WTC11 (cell line): ENCODE results near the gene MUC2. TPM values are rescaled to one million over a fixed set of nuclear protein-coding genes. Genes with fewer than 3 reads are reported as not detected.

ENCODE experiments used
- ATAC-seq: fragments of 200-7000 bp; cut with Tn5 transposase; 2 replicates; pipeline ENCODE4 v1.10.0; 2021; ENCODE audit warnings: mild to moderate bottlenecking, moderate library complexity
- CTCF ChIA-PET: fragments of 300-600 bp; sonication (Branson Sonifier 250); formaldehyde crosslinking; loops from one replicate; lab custom pipeline; 2021; ENCODE audit warnings: antibody characterized with exemption; lab: Charles Lee
- POLR2A ChIA-PET: fragments of 350-600 bp; sonication (Branson Sonifier 250); formaldehyde crosslinking; loops from one replicate; lab custom pipeline; 2021; ENCODE audit warnings: antibody characterized with exemption; lab: Charles Lee
- DNase-seq: peaks from one replicate; pipeline ENCODE4 v3.0.0; 2021; ENCODE audit warnings: low spot score
- H3K27ac Mint-ChIP-seq: 2 replicates; pipeline ENCODE4 v1.8.0; 2021; ENCODE audit warnings: mixed read lengths
- H3K27me3 Mint-ChIP-seq: 2 replicates; pipeline ENCODE4 v1.8.0; 2021; ENCODE audit warnings: low read depth, mild to moderate bottlenecking, moderate library complexity, mixed read lengths
- H3K36me3 Mint-ChIP-seq: 2 replicates; pipeline ENCODE4 v1.8.0; 2021; ENCODE audit warnings: mixed read lengths
- H3K4me1 Mint-ChIP-seq: 2 replicates; pipeline ENCODE4 v1.8.0; 2022; ENCODE audit warnings: mixed read lengths
- H3K4me3 Mint-ChIP-seq: 2 replicates; pipeline ENCODE4 v1.8.0; 2021; ENCODE audit warnings: mild to moderate bottlenecking, moderate library complexity, mixed read lengths
- H3K9me3 Mint-ChIP-seq: 2 replicates; pipeline ENCODE4 v1.8.0; 2021; ENCODE audit warnings: mixed read lengths
- CREB1 ChIP-seq: sonication (generic); formaldehyde crosslinking; IDR thresholded peaks from 2 replicates; pipeline ENCODE4 v1.8.0; 2023; ENCODE audit warnings: mild to moderate bottlenecking, missing genetic modification reagents
- ERG ChIP-seq: fragments of 250-450 bp; sonication (Bioruptor Pico); IDR thresholded peaks from 2 replicates; pipeline ENCODE4 v1.8.0; 2021; ENCODE audit warnings: mild to moderate bottlenecking
- GTF2I ChIP-seq: fragments of 250-450 bp; sonication (Bioruptor Pico); conservative IDR thresholded peaks from 2 replicates; pipeline ENCODE4 v1.4.0; 2021; ENCODE audit warnings: mild to moderate bottlenecking
- MLX ChIP-seq: sonication (generic); formaldehyde crosslinking; IDR thresholded peaks from 2 replicates; pipeline ENCODE4 v1.8.1; 2023; ENCODE audit warnings: mild to moderate bottlenecking, missing genetic modification reagents, moderate library complexity
- MYBL2 ChIP-seq: sonication (generic); formaldehyde crosslinking; IDR thresholded peaks from 2 replicates; pipeline ENCODE4 v1.8.1; 2023; ENCODE audit warnings: mild to moderate bottlenecking, moderate library complexity, missing genetic modification reagents
- NFYB ChIP-seq: sonication (generic); formaldehyde crosslinking; conservative IDR thresholded peaks from 2 replicates; pipeline ENCODE4 v1.8.0; 2022; ENCODE audit warnings: low read depth, missing genetic modification reagents
- OVOL2 ChIP-seq: fragments of 250-450 bp; sonication (Bioruptor Pico); IDR thresholded peaks from 2 replicates; pipeline ENCODE4 v1.9.0; 2021; ENCODE audit warnings: mild to moderate bottlenecking, borderline replicate concordance
- PRRX2 ChIP-seq: fragments of 250-450 bp; sonication (Bioruptor Pico); IDR thresholded peaks from 2 replicates; pipeline ENCODE4 v1.8.0; 2021; ENCODE audit warnings: mild to moderate bottlenecking
- RELA ChIP-seq: sonication (generic); formaldehyde crosslinking; IDR thresholded peaks from 2 replicates; pipeline ENCODE4 v1.8.1; 2022; ENCODE audit warnings: missing genetic modification reagents, mild to moderate bottlenecking, borderline replicate concordance
- RORB ChIP-seq: fragments of 250-450 bp; sonication (Bioruptor Pico); IDR thresholded peaks from 2 replicates; pipeline ENCODE4 v1.9.0; 2021; ENCODE audit warnings: mild to moderate bottlenecking
- TEAD1 ChIP-seq: sonication (generic); formaldehyde crosslinking; IDR thresholded peaks from 2 replicates; pipeline ENCODE4 v1.8.0; 2022; ENCODE audit warnings: mild to moderate bottlenecking, missing genetic modification reagents
- TEAD4 ChIP-seq: sonication (generic); formaldehyde crosslinking; IDR thresholded peaks from 2 replicates; pipeline ENCODE4 v1.8.0; 2022; ENCODE audit warnings: mild to moderate bottlenecking, missing genetic modification reagents
- TP53 ChIP-seq: sonication (generic); formaldehyde crosslinking; IDR thresholded peaks from 2 replicates; pipeline ENCODE4 v1.8.1; 2023; ENCODE audit warnings: mild to moderate bottlenecking, missing genetic modification reagents
- ZNF232 ChIP-seq: sonication (generic); formaldehyde crosslinking; IDR thresholded peaks from 2 replicates; pipeline ENCODE4 v1.8.0; 2022; ENCODE audit warnings: mild to moderate bottlenecking, missing genetic modification reagents
- ZNF416 ChIP-seq: fragments of 250-450 bp; sonication (Bioruptor Pico); IDR thresholded peaks from 2 replicates; pipeline ENCODE4 v1.9.0; 2021; ENCODE audit warnings: mild to moderate bottlenecking, inconsistent platforms
- ZNF423 ChIP-seq: fragments of 250-450 bp; sonication (Bioruptor Pico); IDR thresholded peaks from 2 replicates; pipeline ENCODE4 v2.1.2; 2022; ENCODE audit warnings: mild to moderate bottlenecking, moderate library complexity
- ZNF425 ChIP-seq: fragments of 250-450 bp; sonication (Bioruptor Pico); conservative IDR thresholded peaks from 2 replicates; pipeline ENCODE4 v1.9.0; 2021; ENCODE audit warnings: mild to moderate bottlenecking
- ZNF671 ChIP-seq: fragments of 250-450 bp; sonication (Bioruptor Pico); IDR thresholded peaks from 2 replicates; pipeline ENCODE4 v1.8.0; 2021; ENCODE audit warnings: mild to moderate bottlenecking
- ZSCAN18 ChIP-seq: fragments of 250-450 bp; sonication (Bioruptor Pico); IDR thresholded peaks from 2 replicates; pipeline ENCODE4 v2.1.2; 2022; ENCODE audit warnings: mild to moderate bottlenecking, moderate library complexity
- total RNA-seq: library from RNA; stranded (reverse); gene quantifications from 3 replicates; pipeline ENCODE4 v1.2.3, GENCODE V29; 2021

The MUC2 gene
- total RNA-seq, 1 experiment from 2014 or later = 0.22 TPM

- TF ChIP-seq GTF2I (CRISPR knock-in tag) (no peak), TEAD1 (CRISPR knock-in tag) (no peak), MLX (CRISPR knock-in tag) (no peak)
Observed at GRCh38 chr11:1027483-1028290, 47.0 kb upstream of the MUC2 start (continued).

GRCh38 chr11:1028291-1028540 lies 46.5 kb upstream of the MUC2 start:
- no peak for TF ChIP-seq ZNF232 (CRISPR knock-in tag)
- no peak for TF ChIP-seq CREB1 (CRISPR knock-in tag)
- no peak for TF ChIP-seq MYBL2 (CRISPR knock-in tag)
- no peak for TF ChIP-seq RELA (CRISPR knock-in tag)
- TF ChIP-seq PRRX2 (CRISPR knock-in tag) = no peak
- no peak for TF ChIP-seq TEAD4 (CRISPR knock-in tag)
- no peak for TF ChIP-seq RORB (CRISPR knock-in tag)
- no peak for TF ChIP-seq TP53 (CRISPR knock-in tag)
- TF ChIP-seq ZNF416 = no peak
- TF ChIP-seq NFYB (CRISPR knock-in tag) = no peak
- TF ChIP-seq ZNF423 (CRISPR knock-in tag) = no peak
- no peak for TF ChIP-seq ZNF425 (CRISPR knock-in tag)
- TF ChIP-seq OVOL2 (CRISPR knock-in tag) = no peak
- no peak for TF ChIP-seq ZSCAN18 (CRISPR knock-in tag)
- no peak for TF ChIP-seq ZNF671
- TF ChIP-seq TEAD1 (CRISPR knock-in tag) = no peak
- TF ChIP-seq GTF2I (CRISPR knock-in tag) = no peak
- no peak for TF ChIP-seq ERG (CRISPR knock-in tag)
- Mint-ChIP-seq H3K27ac (0 out of 2 replicates have a peak overlapping the region, but pooled peaks have one; percentile 49), H3K27me3 (no peaks in the 10 kb centered on the region), H3K9me3 (peaks cover 6% of the 10 kb centered on the region), H3K36me3 (no peaks in the 10 kb centered on the region), H3K4me3 (no peak overlapping the region), H3K4me1 (no peaks in the 10 kb centered on the region)
- POLR2A ChIA-PET = no interaction called here
- no peak for DNase-seq
- CTCF ChIA-PET = interaction anchor here (1.0 kb wide), 1 partner anchor 23 kb away, joined by 4 read pairs; no protein-coding TSS in a partner anchor
- ATAC-seq = no peak

GRCh38 chr11:1028616-1029015 lies 46.1 kb upstream of the MUC2 start:
- ChIA-PET POLR2A (no interaction called here), CTCF (interaction anchor here (1.0 kb wide), 1 partner anchor 22 kb away, joined by 4 read pairs; no protein-coding TSS in a partner anchor)
- Mint-ChIP-seq H3K4me3 (no peak overlapping the region), H3K4me1 (no peaks in the 10 kb centered on the region), H3K27ac (no peak overlapping the region), H3K27me3 (no peaks in the 10 kb centered on the region), H3K36me3 (no peaks in the 10 kb centered on the region), H3K9me3 (peaks cover 6% of the 10 kb centered on the region)
- ATAC-seq = no peak
- DNase-seq = no peak
- no peak for TF ChIP-seq ZSCAN18 (CRISPR knock-in tag)
